Psoas muscle (tissue), 8 donors: ENCODE measurements around the gene PPP3CA. TPM values are rescaled to one million over a fixed set of nuclear protein-coding genes. Genes with fewer than 3 reads are reported as not detected.

ENCODE experiments used
- ATAC-seq, 4 donors: fragments of 200-7000 bp; cut with Tn5 transposase; one replicate each; pipeline ENCODE4 v1.9.1; 2020; ENCODE audit warnings: moderate library complexity in 3 of 4, mild to moderate bottlenecking in 2 of 4
- DNase-seq, 2 donors: peaks; one replicate each; pipeline ENCODE4 v3.0.0-alpha.2; 2020
- H3K27ac ChIP-seq: fragments of 200-600 bp; one replicate; pipeline ENCODE4 v1.8.0; 2022
- H3K27me3 ChIP-seq, 3 donors: fragments of 200-600 bp in 1 of 3; one replicate each; pipeline versions ENCODE4 v1.6.1 to v1.8.0; 2013 to 2022; ENCODE audit warnings: low read length in 2 of 3, mild to moderate bottlenecking in 2 of 3, moderate library complexity in 1 of 3; ENCODE audit not compliant: insufficient read depth in 3 of 3
- H3K36me3 ChIP-seq, 2 donors: fragments of 200-600 bp in 1 of 2; one replicate each; pipeline versions ENCODE4 v1.6.1 to v1.8.0; 2013 to 2022; ENCODE audit warnings: low read depth in 1 of 2, mild to moderate bottlenecking in 1 of 2, moderate library complexity in 1 of 2; ENCODE audit not compliant: insufficient read depth in 1 of 2
- H3K4me1 ChIP-seq: fragments of 200-600 bp; one replicate; pipeline ENCODE4 v1.8.0; 2022
- H3K4me3 ChIP-seq: fragments of 200-600 bp; one replicate; pipeline ENCODE4 v1.8.0; 2022; ENCODE audit warnings: mild to moderate bottlenecking
- H3K9me3 ChIP-seq: fragments of 200-600 bp; one replicate; pipeline ENCODE4 v1.8.0; 2022
- CTCF ChIP-seq: fragments of 200-600 bp; IDR thresholded peaks from one replicate; pipeline ENCODE4 v1.8.0; 2022; ENCODE audit warnings: antibody characterized with exemption
- WGBS, 3 donors: extraction: QIAGEN DNeasy Blood & Tissue Kit; methylation state at CpG; one replicate each; pipeline versions ENCODE4 v1.1.6 to v1.1.7; 2013; 5-methylcytosine and 5-hydroxymethylcytosine counted together
- intact Hi-C, 2 donors: fragments of 100-400 bp; cut with DNase I; formaldehyde crosslinking; loops; one replicate each; pipeline versions ENCODE4 v1.11.0 to v1.14.2; 2022
- polyA plus RNA-seq, 3 donors: library from polyadenylated mRNA; stranded (reverse); fragments of 200-250 nt; gene quantifications; one replicate each; pipeline ENCODE4 v1.2.3, GENCODE V29; 2013
- total RNA-seq, 4 donors: library from RNA; stranded (reverse); fragmentation: NEBNext Ultra II Directional in 2 of 4; extraction: Animal tissue kit (Norgen Biotek cat#: 25700) in 2 of 4; gene quantifications; one replicate each; pipeline versions ENCODE4 v1.2.1 to v1.2.4, GENCODE V29; 2021 to 2023
- donor health status: healthy with polysubstance abuse.
- donor health status: DM: no; HTN: no; CAD: no; lungs with moderate emphysema.
- donor health status: Bipolar disorder and iron deficiency.
- donor health status: healthy.
- donor health status: DM: yes; HTN: yes; CAD: no.
- donor health status: DM: no; HTN: no; CAD: no.
- donor health status: DM: no; HTN: no; CAD: no.
- donor health status: DM: yes; HTN: yes; CAD: no.

PPP3CA gene
- total and polyA plus RNA-seq, 7 donors, result 10.4 to 65.9 (median 32.6) TPM

GRCh38 chr4:101178731-101179130, 168.6 kb downstream of the PPP3CA start:
- intact Hi-C loops, result no loop called here
- H3K9me3 ChIP-seq, result no peaks in the 10 kb centered on the region
- 94 to 98% (median 98%) methylated on average over 2 of the region's 2 CpGs for WGBS, 3 donors
- DNase-seq (no peak), ATAC-seq (no peak)
- no peak for TF ChIP-seq CTCF
- no peaks in the 10 kb centered on the region for H3K36me3 ChIP-seq
- H3K4me3 ChIP-seq, result no peak overlapping the region
- no peak overlapping the region for H3K27ac ChIP-seq
- H3K27me3 ChIP-seq, result no peaks in the 10 kb centered on the region
- H3K4me1 ChIP-seq, result peaks cover 42% of the 10 kb centered on the region

- 19 to 36% (median 23%) methylated on average over 1 of the region's 1 CpG for WGBS, 3 donors
- no peak for TF ChIP-seq CTCF
- no peaks in the 10 kb centered on the region for H3K9me3 ChIP-seq
- no peak for ATAC-seq
- H3K27ac ChIP-seq, result peak overlapping the region; percentile 10
- no peak for DNase-seq
- no peaks in the 10 kb centered on the region for H3K36me3 ChIP-seq
- no peaks in the 10 kb centered on the region for H3K27me3 ChIP-seq
- intact Hi-C loops, result no loop called here
- H3K4me1 ChIP-seq, result peaks cover 42% of the 10 kb centered on the region
- no peak overlapping the region for H3K4me3 ChIP-seq
These were observed 170.2 kb downstream of the PPP3CA start for GRCh38 chr4:101177154-101177553.

- Histone ChIP-seq H3K4me3 (no peak overlapping the region), H3K27me3 (no peaks in the 10 kb centered on the region), H3K9me3 (no peaks in the 10 kb centered on the region), H3K36me3 (no peaks in the 10 kb centered on the region), H3K27ac (peak overlapping the region; percentile 33), H3K4me1 (peaks cover 42% of the 10 kb centered on the region)
- ATAC-seq, result peak in 3 of 4 donors; percentile 67 to 82 (median 80)
- WGBS, 3 donors, result 40 to 49% (median 46%) methylated on average over 6 of the region's 6 CpGs
- no peak for TF ChIP-seq CTCF
- DNase-seq, result no peak
- intact Hi-C loops, result no loop called here
These were observed 171.2 kb downstream of the PPP3CA start for GRCh38 chr4:101175896-101176676.

- no peak for ATAC-seq
- no peak overlapping the region for H3K27ac ChIP-seq
These were observed 172.5 kb downstream of the PPP3CA start for GRCh38 chr4:101174679-101175345.

More at GRCh38 chr4:101174679-101175345, 172.5 kb downstream of the PPP3CA start:
- no peaks in the 10 kb centered on the region for H3K9me3 ChIP-seq
- intact Hi-C loops, result no loop called here
- WGBS, 3 donors, result 71 to 86% (median 71%) methylated on average over 4 of the region's 4 CpGs
- H3K27me3 ChIP-seq, result no peaks in the 10 kb centered on the region
- no peaks in the 10 kb centered on the region for H3K36me3 ChIP-seq
- TF ChIP-seq CTCF, result no peak
- peaks cover 31% of the 10 kb centered on the region for H3K4me1 ChIP-seq
- no peak overlapping the region for H3K4me3 ChIP-seq
- DNase-seq, result no peak
